Endothelial cell of umbilical vein (primary cell): ENCODE results near the gene KMT5B. TPM values are rescaled to one million over a fixed set of nuclear protein-coding genes. Genes with fewer than 3 reads are reported as not detected.

Experiments used
- BruUV-seq: library from RNA; stranded (reverse); fragments of 400-500 nt; replicated peaks from 2 replicates; lab custom pipeline; 2021; lab: Mats Ljungman, UMichigan
- CTCF ChIA-PET: fragments of 300-600, 350-600 bp; sonication (Branson Sonifier 250); formaldehyde crosslinking; loops from one replicate; lab custom pipeline; 2021; ENCODE audit warnings: antibody characterized with exemption, inconsistent platforms; lab: Charles Lee
- POLR2A ChIA-PET: fragments of 300-600, 350-600 bp; sonication (Branson Sonifier 250); formaldehyde crosslinking; loops from one replicate; lab custom pipeline; 2021; ENCODE audit warnings: antibody characterized with exemption, inconsistent platforms; lab: Charles Lee
- DNase-seq: peaks from one replicate; pipeline ENCODE4 v3.0.0-alpha.2; 2011; ENCODE audit warnings: low read depth, low spot score
- FAIRE-seq: peaks from 2 replicates; lab custom pipeline; 2011; peaks lifted over from hg19 to GRCh38; lab: Jason Lieb, UNC
- H2AFZ ChIP-seq: 2 replicates; pipeline ENCODE4 v1.6.0; 2012; ENCODE audit warnings: low read depth, low read length, control low read depth, inconsistent platforms
- H3K27ac ChIP-seq: 2 replicates; pipeline ENCODE4 v1.5.1; 2011; ENCODE audit warnings: low read depth, mild to moderate bottlenecking, control low read depth, low read length, moderate library complexity; ENCODE audit not compliant: insufficient read depth
- H3K27me3 ChIP-seq, 2 experiments: 2 replicates each; pipeline versions ENCODE4 v1.6.0 to v1.6.1; 2011; ENCODE audit warnings: low read length in 2 of 2, mixed read lengths in 1 of 2; ENCODE audit not compliant: control insufficient read depth in 2 of 2, insufficient read depth in 2 of 2
- H3K36me3 ChIP-seq, 2 experiments: 2 replicates in 1 of 2; 3 replicates in 1 of 2; pipeline ENCODE4 v1.5.1; 2011; ENCODE audit warnings: low read length in 2 of 2, mild to moderate bottlenecking in 1 of 2, moderate library complexity in 1 of 2; ENCODE audit not compliant: control insufficient read depth in 2 of 2, insufficient read depth in 2 of 2; ENCODE audit errors: extremely low read depth in 1 of 2
- H3K4me1 ChIP-seq: 3 replicates; pipeline ENCODE4 v1.5.1; 2011; ENCODE audit warnings: mild to moderate bottlenecking, low read length; ENCODE audit not compliant: control insufficient read depth, insufficient read depth; ENCODE audit errors: extremely low read depth
- H3K4me2 ChIP-seq: 2 replicates; pipeline ENCODE4 v1.6.1; 2011; ENCODE audit warnings: low read length, control low read depth, mixed read lengths; ENCODE audit not compliant: insufficient read depth
- H3K4me3 ChIP-seq, 3 experiments: fragments of 200-600 bp in 1 of 3; sonication (generic), shearing (Covaris generic) in 1 of 3; replicated peaks in 1 of 3; 2 replicates each; pipeline ENCODE4 v1.5.1; 2011 to 2016; ENCODE audit warnings: control low read depth in 3 of 3, low read length in 3 of 3, mild to moderate bottlenecking in 2 of 3, inconsistent platforms in 1 of 3, low read depth in 1 of 3, moderate library complexity in 1 of 3; ENCODE audit not compliant: insufficient read depth in 1 of 3
- H3K79me2 ChIP-seq: 2 replicates; pipeline ENCODE4 v1.6.0; 2012; ENCODE audit warnings: low read length, inconsistent platforms; ENCODE audit not compliant: control insufficient read depth, insufficient read depth
- H3K9ac ChIP-seq: replicated peaks from 2 replicates; pipeline ENCODE3; 2011; ENCODE audit warnings: low read length, control low read depth; ENCODE audit not compliant: insufficient read depth; ENCODE audit errors: extremely low read depth
- H3K9me1 ChIP-seq: replicated peaks from 3 replicates; pipeline ENCODE4 v1.6.0; 2011; ENCODE audit warnings: mild to moderate bottlenecking, low read length; ENCODE audit not compliant: control insufficient read depth, insufficient read depth; ENCODE audit errors: extremely low read depth
- H3K9me3 ChIP-seq: replicated peaks from 2 replicates; pipeline ENCODE4 v1.5.1; 2012; ENCODE audit warnings: low read length, inconsistent platforms; ENCODE audit not compliant: control insufficient read depth, insufficient read depth
- H4K20me1 ChIP-seq: replicated peaks from 2 replicates; pipeline ENCODE3; 2011; ENCODE audit warnings: mild to moderate bottlenecking, low read length; ENCODE audit not compliant: control insufficient read depth, insufficient read depth; ENCODE audit errors: extremely low read depth
- CTCF ChIP-seq, 2 donors: IDR thresholded peaks; 1 replicate in 1 of 2; 2 replicates in 1 of 2; pipeline ENCODE4 v1.5.1; 2011; ENCODE audit warnings: low read length in 2 of 2, mild to moderate bottlenecking in 2 of 2, moderate library complexity in 2 of 2, control low read depth in 1 of 2, inconsistent platforms in 1 of 2, low read depth in 1 of 2; ENCODE audit not compliant: insufficient read depth in 1 of 2; ENCODE audit errors: extremely low read depth in 1 of 2
- JUN ChIP-seq: IDR thresholded peaks from 2 replicates; pipeline ENCODE4 v1.6.1; 2011; ENCODE audit warnings: borderline replicate concordance, low read depth; ENCODE audit not compliant: insufficient read length, insufficient read depth
- MAX ChIP-seq: IDR thresholded peaks from 2 replicates; pipeline ENCODE4 v1.6.1; 2011; ENCODE audit not compliant: insufficient read depth, insufficient read length
- POLR2A ChIP-seq: IDR thresholded peaks from 2 replicates; pipeline ENCODE4 v1.6.1; 2012; ENCODE audit warnings: low read depth, mild to moderate bottlenecking, control low read depth, low read length
- POLR2AphosphoS5 ChIP-seq: IDR thresholded peaks from 2 replicates; pipeline ENCODE4 v1.6.1; 2012; ENCODE audit warnings: low read depth, mild to moderate bottlenecking, control low read depth, low read length, moderate library complexity; ENCODE audit not compliant: insufficient read depth
- dilution Hi-C: fragments of 300-500 bp; cut with MboI; formaldehyde crosslinking; loops from one replicate; pipeline ENCODE4 v1.15.0; 2019; ENCODE audit warnings: low sequenced_read_pairs; ENCODE audit not compliant: extremely low pct_ligation_motif_present
- intact Hi-C: fragments of 100-400 bp; cut with micrococcal nuclease; formaldehyde crosslinking; loops from one replicate; pipeline ENCODE4 v1.10.0; 2022
- polyA plus RNA-seq, 4 experiments: library from polyadenylated mRNA; depleted of rRNA in 3 of 4; stranded (reverse) in 3 of 4; unstranded in 1 of 4; fragments of >200 nt; gene quantifications; 2 replicates each; pipeline versions ENCODE4 v1.2.1 to v1.2.3, GENCODE V29; 2011 to 2012; ENCODE audit warnings: missing spikeins in 1 of 4
- total RNA-seq: library from RNA; stranded (reverse); gene quantifications from 2 replicates; pipeline ENCODE4 v1.2.3, GENCODE V29; 2021

KMT5B gene
- total and polyA plus RNA-seq, 2 donors (not counting 3 experiments of a cell fraction or from before 2014, with no cell fraction given): 10.1 to 36.3 TPM

GRCh38 chr11:68186061-68186460, 27.0 kb downstream of the KMT5B start:
- CTCF ChIA-PET: interaction anchor here (1.2 kb wide), 1 partner anchor 23 kb away, joined by 3 read pairs; no protein-coding TSS in a partner anchor
- FAIRE-seq: no peak

More at GRCh38 chr11:68186061-68186460, 27.0 kb downstream of the KMT5B start:
- Histone ChIP-seq H3K9ac (no peak overlapping the region), H3K4me3 (no peak overlapping the region), H3K4me1 (no peaks in the 10 kb centered on the region), H3K79me2 (peaks cover 17% of the 10 kb centered on the region), H3K27me3 (no peaks in the 10 kb centered on the region), H4K20me1 (no peaks in the 10 kb centered on the region), H2AFZ (no peak overlapping the region), H3K27ac (no peak overlapping the region), H3K36me3 (peaks cover 3 to 11% of the 10 kb centered on the region in 2 experiments), H3K4me2 (no peak overlapping the region), H3K9me1 (no peaks in the 10 kb centered on the region), H3K9me3 (no peaks in the 10 kb centered on the region)
- dilution Hi-C loops (no loop called here), intact Hi-C loops (no loop called here)
- BruUV-seq: no TSS peak
- TF ChIP-seq POLR2AphosphoS5: no peak
- no peak for TF ChIP-seq POLR2A
- TF ChIP-seq MAX: no peak
- TF ChIP-seq JUN: no peak
- no peak for TF ChIP-seq CTCF (IDR thresholded peaks at IDR 0.05; ENCODE audit: extremely low read depth in 1 of 2, insufficient read depth in 1 of 2, low read depth in 1 of 2, low read length in 2 of 2)
- POLR2A ChIA-PET: no interaction called here
- no peak for DNase-seq
